ENCODE results near the gene PRKCB.

Gene PRKCB

GRCh38 chr16:23827057-23827456 lies 8.7 kb upstream of the PRKCB start:
- no peak overlapping the region for H3K4me3 Mint-ChIP-seq
- H3K27ac Mint-ChIP-seq: peak overlapping the region; percentile 87
- H3K36me3 Mint-ChIP-seq: peaks cover 12% of the 10 kb centered on the region
- H3K9me3 Mint-ChIP-seq: peaks cover 9% of the 10 kb centered on the region
- peaks cover 27% of the 10 kb centered on the region for H3K4me1 Mint-ChIP-seq
- peak; percentile 68 for ATAC-seq
- H3K27me3 Mint-ChIP-seq: no peaks in the 10 kb centered on the region

GRCh38 chr16:23829454-23829853 lies 6.3 kb upstream of the PRKCB start:
- no peak for ATAC-seq
- H3K4me3 Mint-ChIP-seq: no peak overlapping the region
- peaks cover 12% of the 10 kb centered on the region for H3K36me3 Mint-ChIP-seq
- H3K27me3 Mint-ChIP-seq: no peaks in the 10 kb centered on the region
- H3K27ac Mint-ChIP-seq: no peak overlapping the region
- H3K4me1 Mint-ChIP-seq: peaks cover 30% of the 10 kb centered on the region
- peaks cover 9% of the 10 kb centered on the region for H3K9me3 Mint-ChIP-seq

DNA sequence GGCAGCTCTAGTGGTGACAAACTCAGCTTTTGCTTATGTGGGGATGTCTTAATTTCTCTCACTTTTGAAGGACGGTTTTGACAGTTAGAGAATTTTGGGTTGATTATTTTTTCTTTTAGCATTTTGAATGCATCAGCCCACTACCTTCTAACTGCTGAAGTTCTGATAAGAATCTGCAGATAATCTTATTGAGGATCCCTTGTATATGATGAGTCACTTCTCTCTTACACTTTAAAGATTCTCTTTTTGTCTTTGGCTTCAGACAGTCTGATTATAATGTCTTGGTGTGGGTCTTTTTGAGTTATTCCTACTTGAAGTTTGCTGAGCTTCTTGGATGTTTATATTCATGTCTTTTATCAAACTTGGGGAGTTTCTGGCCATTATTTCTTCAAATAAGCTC lies 5.5 kb upstream of the PRKCB start:
- Mint-ChIP-seq H3K4me3 (no peak overlapping the region), H3K36me3 (peaks cover 12% of the 10 kb centered on the region), H3K27me3 (no peaks in the 10 kb centered on the region), H3K9me3 (peaks cover 9% of the 10 kb centered on the region), H3K27ac (peak overlapping the region; percentile 1), H3K4me1 (peaks cover 29% of the 10 kb centered on the region)
- no peak for ATAC-seq

DNA sequence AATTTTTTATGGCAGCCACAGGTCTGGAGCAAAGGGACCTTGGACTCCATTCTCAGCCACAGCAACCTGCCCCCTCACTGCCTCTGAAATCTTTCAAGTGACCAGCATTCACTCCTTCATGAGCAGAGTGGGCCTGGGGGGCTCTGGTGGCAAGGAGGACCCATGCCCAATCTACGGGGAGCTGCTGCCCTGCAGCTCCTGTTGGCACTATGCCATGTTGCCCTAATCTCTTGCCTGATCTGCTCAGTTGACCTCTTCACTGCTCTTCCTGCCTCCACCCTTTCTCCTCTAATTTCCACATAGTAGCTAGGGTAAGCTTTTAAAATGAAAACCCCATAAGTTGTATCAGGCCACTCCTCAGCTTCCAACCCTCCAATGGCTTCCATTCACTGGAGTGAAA lies 2.9 kb upstream of the PRKCB start:
- H3K9me3 Mint-ChIP-seq: peaks cover 9% of the 10 kb centered on the region
- no peaks in the 10 kb centered on the region for H3K27me3 Mint-ChIP-seq
- H3K36me3 Mint-ChIP-seq: peaks cover 18% of the 10 kb centered on the region
- no peak for ATAC-seq
- H3K4me1 Mint-ChIP-seq: peaks cover 17% of the 10 kb centered on the region
- H3K27ac Mint-ChIP-seq: no peak overlapping the region
- H3K4me3 Mint-ChIP-seq: no peak overlapping the region

- ATAC-seq: no peak
These were observed 2.3 kb upstream of the PRKCB start for GRCh38 chr16:23833504-23833903.

DNA sequence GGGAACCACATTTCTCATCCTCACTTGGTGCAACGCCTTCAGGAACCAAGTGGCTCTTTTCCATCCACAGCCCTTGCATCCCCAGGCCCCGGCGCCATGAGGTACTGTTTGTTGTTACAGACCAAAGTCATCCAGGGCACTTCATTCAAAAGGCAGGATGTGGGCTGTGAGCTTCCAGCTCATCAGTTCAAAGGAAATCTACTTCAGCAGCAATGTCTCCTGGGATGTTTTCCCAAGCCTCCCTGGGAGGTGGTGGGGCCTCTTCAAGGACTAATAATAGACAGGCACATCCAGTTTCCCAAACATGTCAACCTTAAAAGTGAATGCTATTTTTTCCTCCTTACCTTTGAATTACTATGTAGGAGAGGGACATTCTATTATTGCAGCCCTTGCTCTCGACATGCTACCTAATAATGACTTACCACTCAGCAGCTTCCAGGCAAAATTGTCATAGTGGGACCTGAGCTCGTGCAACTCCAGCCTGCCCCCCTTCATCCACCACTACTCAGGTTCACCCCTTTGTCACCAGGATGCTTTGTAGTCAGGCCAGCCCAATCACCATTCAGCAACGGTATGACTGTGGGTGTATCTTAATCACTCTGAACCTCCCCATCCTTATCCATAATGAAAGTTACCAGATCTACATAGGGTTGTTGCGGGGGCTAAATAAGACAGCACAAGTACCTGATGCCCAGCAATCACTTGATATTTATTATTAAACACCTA lies 1.7 kb upstream of the PRKCB start:
- no peak overlapping the region for H3K4me3 Mint-ChIP-seq
- ATAC-seq: no peak
- H3K4me1 Mint-ChIP-seq: peaks cover 30% of the 10 kb centered on the region
- no peak overlapping the region for H3K27ac Mint-ChIP-seq
- no peaks in the 10 kb centered on the region for H3K27me3 Mint-ChIP-seq
- H3K36me3 Mint-ChIP-seq: peaks cover 24% of the 10 kb centered on the region
- peaks cover 9% of the 10 kb centered on the region for H3K9me3 Mint-ChIP-seq

More at GRCh38 chr16:23833504-23833903, 2.3 kb upstream of the PRKCB start:
- Mint-ChIP-seq H3K9me3 (peaks cover 9% of the 10 kb centered on the region), H3K36me3 (peaks cover 18% of the 10 kb centered on the region), H3K27ac (no peak overlapping the region), H3K4me3 (no peak overlapping the region), H3K4me1 (peaks cover 23% of the 10 kb centered on the region), H3K27me3 (no peaks in the 10 kb centered on the region)

- Mint-ChIP-seq H3K27me3 (no peaks in the 10 kb centered on the region), H3K4me3 (peak overlapping the region; percentile 89), H3K36me3 (peaks cover 28% of the 10 kb centered on the region), H3K4me1 (peaks cover 49% of the 10 kb centered on the region), H3K27ac (peak overlapping the region; percentile 79), H3K9me3 (peaks cover 1% of the 10 kb centered on the region)
- ATAC-seq: no peak
These were observed 258 bp downstream of the PRKCB start for GRCh38 chr16:23836078-23836403.

GRCh38 chr16:23836404-23837311 lies 875 bp downstream of the PRKCB start:
- Mint-ChIP-seq H3K4me3 (peak overlapping the region; percentile 89), H3K36me3 (peaks cover 25% of the 10 kb centered on the region), H3K9me3 (no peaks in the 10 kb centered on the region), H3K4me1 (peaks cover 51% of the 10 kb centered on the region), H3K27me3 (no peaks in the 10 kb centered on the region), H3K27ac (peak overlapping the region; percentile 79)
- peak; percentile 68 for ATAC-seq

DNA sequence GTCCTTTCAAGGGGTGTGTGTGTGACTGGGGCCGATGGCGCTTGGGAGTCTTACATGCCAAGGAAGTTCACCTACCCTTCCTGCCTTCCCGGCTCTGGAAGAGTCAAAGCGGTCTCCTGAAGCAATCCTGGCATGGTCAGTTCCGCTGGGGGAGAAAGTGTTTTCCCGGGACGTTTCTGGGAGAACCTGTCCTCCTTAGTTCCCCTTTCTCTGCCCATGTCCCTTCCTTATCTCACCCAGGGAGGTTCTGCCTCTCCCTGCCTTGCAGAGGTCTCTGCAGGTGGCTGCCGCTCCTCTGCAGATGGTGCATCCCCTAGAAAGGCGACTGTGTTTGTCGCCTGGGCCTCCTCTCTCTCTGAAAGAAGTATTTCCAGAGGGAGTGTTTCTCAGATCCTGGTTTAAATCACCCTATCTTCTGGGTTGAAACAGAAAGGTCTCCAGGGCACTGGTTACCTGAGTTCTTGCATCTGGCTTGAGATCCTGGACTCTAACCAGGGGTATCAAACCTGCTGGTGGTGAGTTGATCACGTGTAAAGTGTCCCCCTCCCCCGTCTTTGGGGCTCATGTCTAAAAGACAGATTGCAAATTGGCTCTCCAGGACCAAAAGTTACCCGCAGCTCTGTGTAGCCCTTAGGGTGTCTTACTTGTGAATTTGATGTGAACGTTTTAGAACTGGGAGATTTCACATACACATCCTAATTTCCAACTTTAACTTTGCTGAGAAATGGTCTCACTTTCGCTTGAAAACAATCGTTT lies 1.9 kb downstream of the PRKCB start:
- no peaks in the 10 kb centered on the region for H3K9me3 Mint-ChIP-seq
- H3K27ac Mint-ChIP-seq: peak overlapping the region; percentile 79
- peak overlapping the region; percentile 89 for H3K4me3 Mint-ChIP-seq
- ATAC-seq: no peak
- H3K27me3 Mint-ChIP-seq: no peaks in the 10 kb centered on the region
- peaks cover 61% of the 10 kb centered on the region for H3K4me1 Mint-ChIP-seq
- peaks cover 25% of the 10 kb centered on the region for H3K36me3 Mint-ChIP-seq

DNA sequence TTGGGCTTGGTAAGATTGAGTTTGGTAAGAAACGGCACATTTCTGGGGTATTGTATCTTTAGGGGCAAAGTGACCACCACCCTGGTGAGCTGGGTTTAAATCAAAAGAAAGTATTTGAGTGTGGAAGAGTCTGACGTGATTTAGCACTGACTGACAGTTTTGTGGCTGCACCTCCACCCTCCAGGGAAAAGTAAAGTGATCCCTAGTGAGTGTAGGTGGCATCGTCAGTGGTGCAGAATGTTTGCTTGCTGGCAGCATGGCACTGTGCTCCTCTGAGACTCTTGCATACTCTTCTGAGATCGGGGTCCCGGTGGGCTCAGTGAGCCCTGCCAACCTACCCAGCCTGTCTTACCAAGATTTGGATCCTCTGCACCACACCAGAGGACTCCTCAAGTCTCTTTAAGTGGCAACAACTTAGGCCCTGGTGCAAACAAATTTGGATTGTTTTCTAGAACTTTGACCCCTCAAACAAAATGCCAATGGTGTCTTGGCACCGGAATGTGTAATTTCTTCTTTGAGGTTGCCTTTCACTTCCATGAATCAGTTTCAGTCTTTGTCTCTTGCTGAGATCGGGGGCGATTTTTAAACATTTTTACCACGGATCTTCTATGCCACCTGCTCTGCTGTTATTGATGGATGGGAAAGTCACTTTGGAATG lies 2.8 kb downstream of the PRKCB start:
- Mint-ChIP-seq H3K36me3 (peaks cover 31% of the 10 kb centered on the region), H3K27ac (peak overlapping the region; percentile 79), H3K4me1 (peaks cover 64% of the 10 kb centered on the region), H3K9me3 (no peaks in the 10 kb centered on the region), H3K4me3 (peak overlapping the region; percentile 89), H3K27me3 (no peaks in the 10 kb centered on the region)
- ATAC-seq: peak; percentile 5

DNA sequence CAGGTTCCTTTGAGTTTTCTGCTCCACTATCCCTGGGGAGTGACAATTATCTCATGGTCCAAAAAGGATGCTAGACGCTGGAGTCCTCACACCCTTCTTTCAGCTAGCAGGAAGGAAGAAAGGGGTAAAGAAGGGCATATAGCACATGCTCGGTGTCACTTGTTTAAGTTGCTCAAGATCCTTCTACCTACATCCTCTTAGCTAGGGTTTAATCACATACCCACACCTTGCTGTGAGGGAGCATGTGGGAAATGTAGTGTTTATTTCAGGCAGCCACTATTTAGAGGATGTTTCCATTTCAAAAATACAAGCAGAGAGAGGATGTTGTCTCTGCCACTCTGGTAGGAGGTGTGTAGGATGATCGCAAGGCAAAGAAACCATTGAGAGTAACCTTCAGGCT lies 4.5 kb downstream of the PRKCB start:
- Mint-ChIP-seq H3K27me3 (no peaks in the 10 kb centered on the region), H3K36me3 (peaks cover 47% of the 10 kb centered on the region), H3K9me3 (no peaks in the 10 kb centered on the region), H3K4me3 (peak overlapping the region; percentile 50), H3K4me1 (peaks cover 78% of the 10 kb centered on the region), H3K27ac (peak overlapping the region; percentile 82)
- no peak for ATAC-seq

- Mint-ChIP-seq H3K9me3 (no peaks in the 10 kb centered on the region), H3K4me1 (peaks cover 90% of the 10 kb centered on the region), H3K4me3 (peak overlapping the region; percentile 21), H3K27ac (peak overlapping the region; percentile 82), H3K27me3 (no peaks in the 10 kb centered on the region), H3K36me3 (peaks cover 49% of the 10 kb centered on the region)
- ATAC-seq: peak; percentile 82
These were observed 6.4 kb downstream of the PRKCB start for GRCh38 chr16:23842137-23842600.

DNA sequence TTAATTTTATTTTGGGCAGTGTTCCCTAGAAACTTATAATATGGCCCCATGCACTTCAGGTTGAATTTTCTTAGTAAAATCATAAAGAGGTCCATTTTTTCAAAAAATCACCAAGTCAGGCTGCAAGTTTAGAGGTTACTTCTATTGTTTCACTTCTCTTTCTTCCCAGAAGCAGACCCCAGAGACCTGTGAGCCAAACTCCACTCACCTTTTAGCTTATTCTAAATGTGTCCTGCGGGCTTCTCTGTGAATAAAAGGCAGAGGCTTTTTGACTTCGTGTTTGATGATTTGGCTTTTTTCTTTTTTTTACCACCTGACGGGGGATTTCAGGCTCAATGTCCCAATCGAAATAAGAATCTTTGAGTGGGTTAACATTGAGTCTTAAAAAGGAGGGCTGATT lies 7.4 kb downstream of the PRKCB start:
- H3K36me3 Mint-ChIP-seq: peaks cover 57% of the 10 kb centered on the region
- H3K9me3 Mint-ChIP-seq: no peaks in the 10 kb centered on the region
- H3K4me1 Mint-ChIP-seq: peaks cover 92% of the 10 kb centered on the region
- ATAC-seq: peak; percentile 78
- no peaks in the 10 kb centered on the region for H3K27me3 Mint-ChIP-seq
- peak overlapping the region; percentile 65 for H3K4me3 Mint-ChIP-seq
- H3K27ac Mint-ChIP-seq: peak overlapping the region; percentile 82

DNA sequence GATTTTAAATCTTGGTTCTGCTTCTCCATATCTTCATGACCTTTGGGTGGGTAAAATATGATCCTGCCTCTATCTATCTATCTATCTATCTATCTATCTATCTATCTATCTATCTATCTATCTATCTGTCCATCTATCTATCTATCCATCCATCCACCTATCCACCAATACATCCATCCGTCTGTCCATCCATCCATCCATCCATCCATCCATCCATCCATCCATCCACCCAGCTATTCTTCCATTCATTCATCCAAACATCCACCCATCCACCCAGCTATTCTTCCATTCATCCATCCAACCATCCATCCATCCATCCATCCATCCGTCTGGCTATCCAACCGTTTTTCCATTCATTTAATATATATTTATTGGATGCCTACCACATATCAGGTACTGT lies 11.5 kb downstream of the PRKCB start:
- Mint-ChIP-seq H3K27ac (peak overlapping the region; percentile 82), H3K27me3 (no peaks in the 10 kb centered on the region), H3K36me3 (peaks cover 67% of the 10 kb centered on the region), H3K9me3 (no peaks in the 10 kb centered on the region), H3K4me1 (peaks cover 96% of the 10 kb centered on the region), H3K4me3 (no peak overlapping the region)
- ATAC-seq: no peak

GRCh38 chr16:23847948-23848347 lies 12.2 kb downstream of the PRKCB start:
- Mint-ChIP-seq H3K36me3 (peaks cover 72% of the 10 kb centered on the region), H3K27me3 (no peaks in the 10 kb centered on the region), H3K27ac (peak overlapping the region; percentile 82), H3K4me3 (no peak overlapping the region), H3K9me3 (no peaks in the 10 kb centered on the region), H3K4me1 (peaks cover 96% of the 10 kb centered on the region)
- ATAC-seq: peak; percentile 82

All from stimulated activated memory B cell treated with anti-CD40 and anti-IgM and Interleukin-4, amounts not matched to agents 10 μg/mL and 1 μg/mL and 100 μg/mL, for 72 hours (primary cell).